SH-SY5Y (cell line): ENCODE measurements around the gene YRDC.

Experiments
- GATA2 ChIP-seq: IDR thresholded peaks from 2 replicates; pipeline ENCODE4 v1.6.1; 2011; ENCODE audit warnings: mild to moderate bottlenecking, low read depth, low read length
- GATA3 ChIP-seq: IDR thresholded peaks from 2 replicates; pipeline ENCODE4 v1.6.1; 2011; ENCODE audit warnings: low read depth, mild to moderate bottlenecking, low read length, moderate library complexity

- TF ChIP-seq GATA2 (no peak), GATA3 (no peak)
Observed at GRCh38 chr1:37836788-37837187, 28.8 kb upstream of the YRDC start.
